Bronchial epithelial cell (primary cell): ENCODE measurements around the gene SEMA3G. TPM values are rescaled to one million over a fixed set of nuclear protein-coding genes. Genes with fewer than 3 reads are reported as not detected.

Source experiments
- DNase-seq: peaks from one replicate; pipeline ENCODE4 v3.0.0-alpha.2; 2010; ENCODE audit warnings: low read depth
- FAIRE-seq: peaks from 2 replicates; lab custom pipeline; 2011; peaks lifted over from hg19 to GRCh38; lab: Jason Lieb, UNC
- H3K27me3 ChIP-seq: 2 replicates; pipeline ENCODE4 v1.5.1; 2011; ENCODE audit warnings: low read length; ENCODE audit not compliant: control insufficient read depth, insufficient read depth
- H3K36me3 ChIP-seq: 2 replicates; pipeline ENCODE4 v1.5.1; 2011; ENCODE audit warnings: low read length; ENCODE audit not compliant: control insufficient read depth, insufficient read depth
- H3K4me3 ChIP-seq: 2 replicates; pipeline ENCODE4 v1.5.1; 2011; ENCODE audit warnings: mild to moderate bottlenecking, low read depth, low read length, control low read depth
- CTCF ChIP-seq: IDR thresholded peaks from 2 replicates; pipeline ENCODE4 v1.5.1; 2011; ENCODE audit warnings: mild to moderate bottlenecking, moderate library complexity, low read length, control low read depth, inconsistent platforms; ENCODE audit not compliant: insufficient read depth, severe bottlenecking
- total RNA-seq: library from RNA; depleted of rRNA; stranded (reverse); fragments of >200 nt; gene quantifications from 2 replicates; pipeline ENCODE4 v1.2.1, GENCODE V29; 2014

The SEMA3G gene
- total RNA-seq, 1 donor from 2014 or later, result under 0.01 TPM

DNA sequence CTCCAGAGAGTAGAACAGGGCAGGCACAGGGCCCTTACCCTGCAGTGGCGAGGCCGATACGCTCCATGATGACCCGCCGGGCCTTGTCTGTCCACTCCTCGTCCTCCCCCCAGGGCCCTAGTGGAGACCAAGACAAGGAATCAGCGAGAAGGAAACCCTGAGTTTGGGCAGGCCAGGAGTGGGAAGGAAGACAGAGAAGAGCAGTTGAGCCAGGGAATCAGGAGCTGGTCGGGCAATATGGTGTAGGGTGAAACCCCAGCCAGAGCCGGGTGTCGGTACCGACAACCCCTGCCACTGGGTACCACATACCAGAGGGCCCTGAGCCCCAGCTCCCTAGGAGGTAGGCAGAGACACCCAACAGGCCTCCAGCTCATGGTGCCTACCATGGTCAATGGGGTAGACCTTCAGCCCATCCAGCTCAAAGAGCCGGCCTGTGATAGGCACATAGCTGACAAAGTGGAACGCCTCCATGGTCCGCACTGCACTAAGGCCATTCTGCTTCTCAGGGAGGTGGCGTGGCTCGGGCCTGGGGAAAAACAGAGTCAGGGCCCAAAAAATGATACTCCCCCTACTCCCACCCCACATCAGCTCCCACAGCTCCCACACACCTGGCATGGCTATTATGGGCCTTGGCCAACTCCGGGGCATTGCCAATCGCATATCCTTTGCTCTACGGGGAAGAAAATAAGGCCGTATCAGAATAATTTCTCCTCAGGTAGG is 38.0 kb downstream of the SEMA3G start:
- DNase-seq (no peak), FAIRE-seq (no peak)
- no peak for TF ChIP-seq CTCF
- Histone ChIP-seq H3K4me3 (no peak overlapping the region), H3K36me3 (peaks cover 34% of the 10 kb centered on the region), H3K27me3 (no peaks in the 10 kb centered on the region)

GRCh38 chr3:52406231-52406661 is 38.7 kb downstream of the SEMA3G start:
- no peak overlapping the region for H3K4me3 ChIP-seq

DNA sequence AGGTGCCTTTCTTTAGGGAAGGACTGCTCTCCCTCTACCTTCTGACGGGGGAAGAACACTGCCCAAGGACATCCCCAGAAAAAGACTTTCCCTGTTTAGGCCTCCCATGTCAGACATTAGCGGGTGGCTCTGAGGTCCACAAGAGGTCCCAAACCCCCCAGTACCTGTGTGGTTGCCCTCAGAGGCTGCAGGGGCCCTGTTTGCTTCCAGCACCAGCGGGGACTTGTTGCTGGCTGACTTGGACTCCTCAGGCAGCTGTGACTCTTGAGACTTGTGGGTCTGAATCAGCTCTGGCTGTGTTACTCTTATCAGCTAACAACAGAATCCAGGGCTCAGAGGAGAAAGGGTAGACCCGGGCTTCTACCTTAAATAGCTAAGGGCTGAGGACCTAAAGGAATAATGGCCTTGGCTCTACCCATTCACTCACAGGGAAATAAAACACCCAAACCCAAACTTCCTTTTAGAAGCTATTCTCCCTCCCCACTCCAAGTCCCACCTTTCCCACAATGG is 39.2 kb downstream of the SEMA3G start:
- Histone ChIP-seq H3K36me3 (peaks cover 41% of the 10 kb centered on the region), H3K4me3 (peak overlapping the region; percentile 1), H3K27me3 (no peaks in the 10 kb centered on the region)
- no peak for FAIRE-seq
- peak; percentile 64 for DNase-seq
- no peak for TF ChIP-seq CTCF

More at GRCh38 chr3:52406231-52406661, 38.7 kb downstream of the SEMA3G start:
- no peak for TF ChIP-seq CTCF
- Histone ChIP-seq H3K36me3 (peaks cover 39% of the 10 kb centered on the region), H3K27me3 (no peaks in the 10 kb centered on the region)
- DNase-seq, result peak; percentile 98
- FAIRE-seq, result peak; percentile 87

DNA sequence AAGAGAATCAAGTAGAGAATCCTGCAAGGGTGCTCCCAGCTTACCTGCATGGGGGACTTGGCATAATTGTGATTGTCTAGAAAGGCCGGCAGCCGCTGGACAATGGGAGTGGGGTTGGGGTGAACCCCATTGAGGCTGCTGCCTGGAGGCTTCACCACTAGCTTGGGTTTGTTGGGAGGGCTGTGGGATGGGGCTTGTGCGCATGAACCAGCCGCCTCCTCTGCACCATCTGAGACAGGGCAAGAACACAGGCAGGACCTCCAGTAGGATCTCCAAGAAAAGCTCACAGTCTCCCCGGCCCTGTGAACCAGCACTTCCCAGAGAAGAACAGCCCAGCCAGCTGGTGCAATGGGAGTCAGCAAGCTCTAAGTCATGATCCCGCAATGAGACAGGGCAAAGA is 39.8 kb downstream of the SEMA3G start:
- DNase-seq (no peak), FAIRE-seq (no peak)
- Histone ChIP-seq H3K4me3 (no peak overlapping the region), H3K27me3 (no peaks in the 10 kb centered on the region), H3K36me3 (peaks cover 41% of the 10 kb centered on the region)
- TF ChIP-seq CTCF, result no peak

- FAIRE-seq (no peak), DNase-seq (no peak)
- H3K27me3 ChIP-seq, result no peaks in the 10 kb centered on the region
- no peak overlapping the region for H3K4me3 ChIP-seq
- no peak for TF ChIP-seq CTCF
- H3K36me3 ChIP-seq, result peaks cover 41% of the 10 kb centered on the region
Observed at GRCh38 chr3:52404391-52404790, 40.5 kb downstream of the SEMA3G start.
